GM12878 (cell line): ENCODE measurements around the gene MOCOS. TPM values are rescaled to one million over a fixed set of nuclear protein-coding genes. Genes with fewer than 3 reads are reported as not detected.

ENCODE experiments used
- ATAC-seq: fragments of 200-7000 bp; cut with Tn5 transposase; 3 replicates; pipeline ENCODE4 v1.9.1; 2020; ENCODE audit warnings: mild to moderate bottlenecking, moderate library complexity
- BruUV-seq: library from RNA; stranded (reverse); fragments of 400-500 nt; replicated peaks from 2 replicates; lab custom pipeline; 2021; lab: Mats Ljungman, UMichigan
- CTCF ChIA-PET: fragments of 300-600 bp; sonication (Branson Sonifier 250); formaldehyde crosslinking; extraction: SDS; loops from one replicate; lab custom pipeline; 2021; ENCODE audit warnings: inconsistent platforms; lab: Yijun Ruan, JAX
- POLR2A ChIA-PET: fragments of 350-600 bp; formaldehyde crosslinking; extraction: SDS; loops from one replicate; lab custom pipeline; 2021; ENCODE audit warnings: inconsistent platforms; lab: Charles Lee
- RAD21 ChIA-PET: fragments of 300-600 bp; sonication (Branson Sonifier 250); formaldehyde crosslinking; loops from one replicate; lab custom pipeline; 2023; ENCODE audit warnings: antibody characterized with exemption; ENCODE audit not compliant: unreplicated experiment; lab: Charles Lee
- SMC1A ChIA-PET: fragments of 300-600 bp; sonication (Branson Sonifier 250); formaldehyde crosslinking; loops from one replicate; lab custom pipeline; 2023; ENCODE audit not compliant: unreplicated experiment, uncharacterized antibody; lab: Charles Lee
- DNase-seq: peaks from one replicate; pipeline ENCODE4 v3.0.0-alpha.2; 2011; ENCODE audit warnings: low read depth, low spot score
- FAIRE-seq: peaks from 3 replicates; lab custom pipeline; 2011; peaks lifted over from hg19 to GRCh38; lab: Jason Lieb, UNC
- H2AFZ ChIP-seq: 2 replicates; pipeline ENCODE4 v1.6.0; 2011; ENCODE audit warnings: low read depth, low read length, control low read depth; ENCODE audit not compliant: control insufficient read depth
- H3K27ac ChIP-seq: 2 replicates; pipeline ENCODE4 v1.5.1; 2011; ENCODE audit warnings: control low read depth; ENCODE audit not compliant: control insufficient read depth, insufficient read depth
- H3K27me3 ChIP-seq, 2 experiments: replicated peaks in 1 of 2; 2 replicates each; pipeline versions ENCODE4 v1.6.0 to v1.6.1; 2011; ENCODE audit warnings: low read length in 1 of 2; ENCODE audit not compliant: control insufficient read depth in 2 of 2, insufficient read depth in 2 of 2
- H3K36me3 ChIP-seq, 2 experiments: 2 replicates each; pipeline ENCODE4 v1.5.1; 2011; ENCODE audit warnings: low read length in 1 of 2; ENCODE audit not compliant: control insufficient read depth in 2 of 2, insufficient read depth in 2 of 2
- H3K4me1 ChIP-seq: 2 replicates; pipeline ENCODE4 v1.6.1; 2011; ENCODE audit warnings: mild to moderate bottlenecking, low read length, moderate library complexity, mixed read lengths; ENCODE audit not compliant: control insufficient read depth, insufficient read depth
- H3K4me2 ChIP-seq: 2 replicates; pipeline ENCODE4 v1.6.0; 2011; ENCODE audit warnings: control low read depth; ENCODE audit not compliant: control insufficient read depth, insufficient read depth
- H3K4me3 ChIP-seq: fragments of 200-600 bp; sonication (generic); 2 replicates; pipeline ENCODE4 v1.5.1; 2016
- H3K79me2 ChIP-seq: 2 replicates; pipeline ENCODE4 v1.6.0; 2011; ENCODE audit warnings: low read length; ENCODE audit not compliant: control insufficient read depth, insufficient read depth
- H3K9ac ChIP-seq: 2 replicates; pipeline ENCODE4 v1.8.0; 2011; ENCODE audit warnings: low read length, control low read depth, mixed read lengths; ENCODE audit not compliant: control insufficient read depth, insufficient read depth
- H3K9me3 ChIP-seq: replicated peaks from 3 replicates; pipeline ENCODE4 v1.5.1; 2011; ENCODE audit warnings: mild to moderate bottlenecking, low read length; ENCODE audit not compliant: control insufficient read depth, insufficient read depth
- H4K20me1 ChIP-seq: 2 replicates; pipeline ENCODE4 v1.6.0; 2011; ENCODE audit not compliant: control insufficient read depth, insufficient read depth
- ATF3 ChIP-seq: IDR thresholded peaks from 2 replicates; pipeline ENCODE4 v1.6.1; 2011; ENCODE audit warnings: low read depth, mild to moderate bottlenecking, low read length, moderate library complexity, borderline replicate concordance; ENCODE audit errors: extremely low read depth
- BACH1 ChIP-seq: fragments of 450-650 bp; IDR thresholded peaks from 2 replicates; pipeline ENCODE4 v1.6.1; 2017; ENCODE audit warnings: mild to moderate bottlenecking, borderline replicate concordance
- CTCF ChIP-seq, 3 experiments: IDR thresholded peaks in 2 of 3; conservative IDR thresholded peaks in 1 of 3; 2 replicates each; pipeline ENCODE4 v1.5.1; 2011; ENCODE audit warnings: low read depth in 3 of 3, low read length in 3 of 3, mild to moderate bottlenecking in 3 of 3, control low read depth in 2 of 3, moderate library complexity in 2 of 3, inconsistent platforms in 1 of 3, mixed read lengths in 1 of 3; ENCODE audit not compliant: control insufficient read depth in 2 of 3, insufficient read depth in 1 of 3; ENCODE audit errors: extremely low read depth in 1 of 3
- HDAC6 ChIP-seq: fragments of 200-600 bp; sonication (generic); IDR thresholded peaks from one replicate; pipeline ENCODE4 v1.8.0; 2017; ENCODE audit warnings: antibody characterized with exemption; ENCODE audit not compliant: unreplicated experiment
- MTA2 ChIP-seq: fragments of 450-650 bp; IDR thresholded peaks from 2 replicates; pipeline ENCODE4 v1.6.1; 2016; ENCODE audit warnings: low read depth, mild to moderate bottlenecking, moderate library complexity
- NFYA ChIP-seq: IDR thresholded peaks from 2 replicates; pipeline ENCODE4 v1.6.1; 2011; ENCODE audit warnings: low read depth, mild to moderate bottlenecking, low read length, improper control_type of control experiment, borderline replicate concordance
- NFYB ChIP-seq: IDR thresholded peaks from 2 replicates; pipeline ENCODE4 v1.6.1; 2011; ENCODE audit warnings: low read depth, mild to moderate bottlenecking, low read length, improper control_type of control experiment, moderate library complexity; ENCODE audit not compliant: insufficient read depth
- RAD51 ChIP-seq: fragments of 450-650 bp; IDR thresholded peaks from 2 replicates; pipeline ENCODE4 v1.6.1; 2016; ENCODE audit warnings: moderate library complexity, mild to moderate bottlenecking, inconsistent platforms
- RUNX3 ChIP-seq: IDR thresholded peaks from 2 replicates; pipeline ENCODE4 v1.6.1; 2012; ENCODE audit warnings: low read length, inconsistent platforms
- SIX5 ChIP-seq: IDR thresholded peaks from 2 replicates; pipeline ENCODE4 v1.6.1; 2011; ENCODE audit warnings: mild to moderate bottlenecking, low read depth, low read length, moderate library complexity; ENCODE audit not compliant: severe bottlenecking
- USF1 ChIP-seq: IDR thresholded peaks from 2 replicates; pipeline ENCODE4 v1.6.1; 2011; ENCODE audit warnings: borderline replicate concordance, low read depth, mild to moderate bottlenecking, moderate library complexity, mixed read lengths, low read length; ENCODE audit not compliant: insufficient read depth; ENCODE audit errors: extremely low read length
- ZBED1 ChIP-seq: IDR thresholded peaks from 2 replicates; pipeline ENCODE4 v1.6.1; 2016; ENCODE audit warnings: borderline replicate concordance
- ZNF217 ChIP-seq: fragments of 450-650 bp; IDR thresholded peaks from 2 replicates; pipeline ENCODE4 v1.6.1; 2017; ENCODE audit warnings: antibody characterized with exemption, mild to moderate bottlenecking
- ZNF592 ChIP-seq: fragments of 450-650 bp; IDR thresholded peaks from 2 replicates; pipeline ENCODE4 v1.6.1; 2017; ENCODE audit warnings: mild to moderate bottlenecking, moderate library complexity
- WGBS: methylation state at CpG from one replicate; pipeline ENCODE4 v1.1.6; 2016; ENCODE audit warnings: low lambda C conversion rate; ENCODE audit not compliant: insufficient replicate concordance, insufficient coverage; ENCODE audit errors: missing lambda C conversion rate; 5-methylcytosine and 5-hydroxymethylcytosine counted together
- in situ Hi-C: fragments of 300-500 bp; cut with MboI; formaldehyde crosslinking; loops from 9 replicates; pipeline ENCODE4 v1.14.3; 2018; ENCODE audit warnings: mixed read lengths
- intact Hi-C: fragments of 100-400 bp; cut with micrococcal nuclease; formaldehyde crosslinking; loops from one replicate; pipeline ENCODE4 v1.14.2; 2022; ENCODE audit not compliant: unreplicated experiment
- polyA plus RNA-seq, 11 experiments: library from polyadenylated mRNA; depleted of rRNA in 4 of 11; unstranded in 6 of 11; stranded (reverse) in 5 of 11; fragments of >200 nt; fragmentation: Nextera tagmentation in 4 of 11; fragmentation: Illumina TruSeq in 1 of 11; extraction: Ambion mirVana in 4 of 11; extraction: Trizol in 1 of 11; gene quantifications; 1 replicate in 1 of 11; 2 replicates in 10 of 11; pipeline versions ENCODE4 v1.2.1 to v1.2.3, GENCODE V29; 2011 to 2016; ENCODE audit warnings: inconsistent platforms in 2 of 11, missing spikeins in 2 of 11, low read depth in 1 of 11
- total RNA-seq, 4 experiments: library from RNA; depleted of rRNA in 3 of 4; stranded (reverse); fragments of >200 nt in 3 of 4; fragmentation: Illumina TruSeq in 1 of 4; extraction: Trizol in 1 of 4; gene quantifications; 2 replicates each; pipeline versions ENCODE4 v1.2.1 to v1.2.3, GENCODE V29; 2013 to 2021

Gene MOCOS
- total and polyA plus RNA-seq, 10 of the 15 experiments (the other 5 are each of a cell fraction or from before 2014, with no cell fraction given) = 0.16 to 0.56 (median 0.33) TPM

GRCh38 chr18:36304723-36305122 lies 117.4 kb downstream of the MOCOS start:
- in situ Hi-C loops (no loop called here), intact Hi-C loops (no loop called here)
- H4K20me1 ChIP-seq = no peaks in the 10 kb centered on the region
- H3K4me1 ChIP-seq = no peaks in the 10 kb centered on the region
- H3K9me3 ChIP-seq = no peaks in the 10 kb centered on the region
- ATAC-seq (no peak), DNase-seq (no peak), FAIRE-seq (no peak)
- ChIA-PET SMC1A (interaction anchor here (1.0 to 12.6 kb wide), 14 partner anchors 8 to 157 kb away, joined by 3 to 212 read pairs (median 6); no protein-coding TSS in a partner anchor), CTCF (interaction anchor here (0.5 to 2.2 kb wide), 8 partner anchors 9 to 116 kb away, joined by 3 to 6 read pairs (median 3); no protein-coding TSS in a partner anchor), POLR2A (interaction anchor here (0.9 to 1.5 kb wide), 6 partner anchors 33 to 102 kb away, joined by 3 to 4 read pairs (median 4); no protein-coding TSS in a partner anchor), RAD21 (interaction anchor here (0.6 to 14.2 kb wide), 14 partner anchors 10 to 266 kb away, joined by 3 to 203 read pairs (median 4); no protein-coding TSS in a partner anchor)
- H2AFZ ChIP-seq = no peak overlapping the region
- peaks cover 17% of the 10 kb centered on the region for H3K79me2 ChIP-seq
- H3K27me3 ChIP-seq = peaks cover 0 to 2% of the 10 kb centered on the region in 2 experiments; a peak in 1 of 4 replicates
- no peaks in the 10 kb centered on the region for H3K36me3 ChIP-seq
- BruUV-seq = no TSS peak
- H3K9ac ChIP-seq = no peak overlapping the region
- TF ChIP-seq ZNF592 = no peak
- no peak for TF ChIP-seq HDAC6
- no peak for TF ChIP-seq ATF3
- TF ChIP-seq RAD51 = no peak
- no peak for TF ChIP-seq CTCF (IDR thresholded peaks at IDR 0.05 in 2 of 3, conservative IDR thresholded peaks at IDR 0.05 in 1 of 3; ENCODE audit: control insufficient read depth in 2 of 3, extremely low read depth in 1 of 3, insufficient read depth in 1 of 3, low read depth in 3 of 3, low read length in 3 of 3)
- TF ChIP-seq USF1 = no peak
- no peak for TF ChIP-seq ZBED1
- TF ChIP-seq SIX5 = no peak
- no peak for TF ChIP-seq NFYA
- no peak for TF ChIP-seq BACH1
- TF ChIP-seq RUNX3 = no peak
- no peak for TF ChIP-seq MTA2
- TF ChIP-seq NFYB = no peak
- TF ChIP-seq ZNF217 = no peak
- WGBS = 63% methylated on average over 3 of the region's 3 CpGs
- H3K4me3 ChIP-seq = no peak overlapping the region
- no peak overlapping the region for H3K27ac ChIP-seq
- H3K4me2 ChIP-seq = no peak overlapping the region
